GM12873 (cell line): Measurements from ENCODE around the gene ZNF33B.

Experiments
- CTCF ChIP-seq: IDR thresholded peaks from 2 replicates; pipeline ENCODE4 v1.5.1; 2012; ENCODE audit warnings: low read depth, mild to moderate bottlenecking, moderate library complexity, low read length, control low read depth; ENCODE audit not compliant: insufficient read depth; ENCODE audit errors: missing control alignments

The ZNF33B gene

DNA sequence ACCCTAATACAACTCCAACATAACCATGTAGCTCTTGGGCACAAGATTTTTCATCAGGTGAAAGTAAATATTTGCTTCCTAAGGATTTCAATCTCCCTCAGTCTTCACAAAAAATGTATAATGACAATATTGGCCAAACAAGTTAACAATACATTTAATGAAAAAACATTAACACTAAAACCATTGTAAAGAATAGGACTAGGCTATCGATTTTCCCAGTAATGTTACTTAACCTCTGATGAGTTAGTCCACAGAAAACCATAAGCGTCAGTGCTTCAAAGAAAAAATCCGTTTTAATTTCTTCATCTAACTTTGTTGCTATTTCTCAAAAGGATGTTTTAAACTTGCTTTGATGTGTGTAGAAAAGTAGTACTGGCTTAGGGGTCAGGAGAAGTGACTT lies 1.2 kb downstream of the ZNF33B start:
- no peak for TF ChIP-seq CTCF

GRCh38 chr10:42635098-42635497 lies 3.3 kb downstream of the ZNF33B start:
- no peak for TF ChIP-seq CTCF

GRCh38 chr10:42632564-42632963 lies 5.8 kb downstream of the ZNF33B start:
- TF ChIP-seq CTCF, result no peak

- TF ChIP-seq CTCF, result no peak
Measured at GRCh38 chr10:42630537-42631134, 7.7 kb downstream of the ZNF33B start.

DNA sequence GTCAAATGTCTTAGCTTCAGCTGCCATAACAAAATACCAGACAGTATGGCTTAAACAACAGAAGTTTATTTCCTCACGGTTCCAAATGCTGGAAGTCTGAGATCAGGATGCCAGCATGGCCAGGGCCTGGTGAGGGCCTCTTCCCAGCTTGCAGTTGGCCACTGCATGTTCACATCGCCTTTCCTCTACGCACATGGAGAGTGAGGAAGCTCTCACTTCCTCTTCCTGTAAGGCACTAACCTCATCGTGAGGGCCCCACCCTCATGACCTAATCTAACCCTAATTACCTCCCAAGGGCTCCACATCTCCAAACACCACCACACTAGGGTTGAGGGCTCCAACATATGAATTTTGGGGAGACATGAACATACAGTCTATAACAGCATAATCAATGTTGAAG lies 14.4 kb downstream of the ZNF33B start:
- TF ChIP-seq CTCF, result no peak

DNA sequence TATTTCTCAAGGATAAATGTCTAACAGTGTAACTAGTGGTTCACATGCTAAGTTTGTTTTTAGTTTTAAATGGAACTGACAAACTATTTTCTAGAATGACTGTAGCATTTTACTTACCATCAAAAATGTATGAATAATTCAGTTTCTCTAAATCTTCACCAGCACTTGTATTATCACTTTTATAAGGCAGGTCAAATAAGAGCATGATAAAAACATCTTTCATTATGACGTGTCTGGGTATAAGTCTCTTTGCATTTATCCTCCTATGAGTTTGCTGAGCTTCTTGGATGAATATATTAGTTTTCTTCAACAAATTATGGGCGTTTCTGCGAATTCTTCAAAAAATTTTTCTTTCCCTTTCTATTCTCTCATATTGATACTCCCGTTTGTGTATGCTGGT lies 19.9 kb downstream of the ZNF33B start:
- no peak for TF ChIP-seq CTCF

DNA sequence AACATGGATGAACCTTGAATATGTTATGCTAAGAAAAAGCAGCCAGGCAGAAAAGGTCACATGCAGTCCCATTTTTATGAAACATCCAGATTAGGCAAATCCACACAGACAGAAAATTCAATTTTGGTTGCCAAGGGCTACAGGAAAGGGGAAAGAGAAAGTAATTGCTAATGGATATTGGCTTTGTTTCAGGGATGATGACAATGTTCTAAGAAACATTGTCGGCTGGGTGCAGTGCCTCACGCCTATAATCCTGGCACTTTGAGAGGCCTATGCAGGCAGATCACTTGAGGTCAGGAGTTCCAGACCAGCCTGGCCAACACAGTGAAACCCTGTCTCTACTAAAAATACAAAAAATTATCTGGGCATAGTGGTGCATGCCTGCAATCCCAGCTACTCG lies 23.0 kb downstream of the ZNF33B start:
- no peak for TF ChIP-seq CTCF
